ENCODE data around the gene ASPSCR1. TPM values are rescaled to one million over a fixed set of nuclear protein-coding genes. Genes with fewer than 3 reads are reported as not detected.

ASPSCR1 gene
- total RNA-seq, 2 experiments from 2014 or later, result 27.9 to 28.8 TPM

DNA sequence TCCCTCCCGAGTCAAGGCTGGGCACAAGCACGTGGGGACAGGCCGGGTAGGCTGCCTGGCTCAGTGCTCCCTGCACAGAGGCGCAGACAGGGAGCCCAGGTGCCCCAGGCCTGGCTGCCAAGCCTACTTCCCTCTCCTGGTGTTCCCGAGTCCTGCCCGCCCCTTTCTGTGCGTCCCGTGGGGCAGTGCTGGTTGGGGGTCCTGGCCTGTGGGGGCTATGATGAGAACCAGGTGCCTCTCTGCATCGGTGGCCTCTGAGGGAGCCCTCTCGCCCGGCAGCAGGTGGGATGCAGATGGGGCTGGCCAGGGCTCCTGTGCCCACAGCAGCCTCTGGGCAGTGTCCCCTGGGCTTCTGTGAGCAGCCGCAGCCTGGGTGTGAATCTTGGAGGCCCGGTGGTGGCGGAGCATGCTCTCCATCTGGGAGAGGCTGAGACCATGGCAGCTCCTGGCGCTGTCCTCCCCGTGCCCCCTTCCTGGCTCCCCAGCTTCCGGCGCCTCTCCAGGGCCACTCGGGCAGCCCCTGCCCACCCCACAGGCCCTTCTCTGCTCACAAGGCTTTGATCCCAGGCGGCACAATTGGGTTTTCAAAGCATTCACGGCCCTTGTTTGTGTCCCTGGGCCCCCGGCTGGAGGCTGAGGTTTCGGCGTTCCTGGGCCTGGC is 38.0 kb downstream of the ASPSCR1 start:
- POLR2A ChIA-PET, result interaction anchor here (1.5 kb wide), 1 partner anchor 21 kb away, joined by 3 read pairs; no protein-coding TSS in a partner anchor
- CTCF ChIA-PET, result interaction anchor here (2.9 kb wide), 1 partner anchor 56 kb away, joined by 10 read pairs; no protein-coding TSS in a partner anchor

DNA sequence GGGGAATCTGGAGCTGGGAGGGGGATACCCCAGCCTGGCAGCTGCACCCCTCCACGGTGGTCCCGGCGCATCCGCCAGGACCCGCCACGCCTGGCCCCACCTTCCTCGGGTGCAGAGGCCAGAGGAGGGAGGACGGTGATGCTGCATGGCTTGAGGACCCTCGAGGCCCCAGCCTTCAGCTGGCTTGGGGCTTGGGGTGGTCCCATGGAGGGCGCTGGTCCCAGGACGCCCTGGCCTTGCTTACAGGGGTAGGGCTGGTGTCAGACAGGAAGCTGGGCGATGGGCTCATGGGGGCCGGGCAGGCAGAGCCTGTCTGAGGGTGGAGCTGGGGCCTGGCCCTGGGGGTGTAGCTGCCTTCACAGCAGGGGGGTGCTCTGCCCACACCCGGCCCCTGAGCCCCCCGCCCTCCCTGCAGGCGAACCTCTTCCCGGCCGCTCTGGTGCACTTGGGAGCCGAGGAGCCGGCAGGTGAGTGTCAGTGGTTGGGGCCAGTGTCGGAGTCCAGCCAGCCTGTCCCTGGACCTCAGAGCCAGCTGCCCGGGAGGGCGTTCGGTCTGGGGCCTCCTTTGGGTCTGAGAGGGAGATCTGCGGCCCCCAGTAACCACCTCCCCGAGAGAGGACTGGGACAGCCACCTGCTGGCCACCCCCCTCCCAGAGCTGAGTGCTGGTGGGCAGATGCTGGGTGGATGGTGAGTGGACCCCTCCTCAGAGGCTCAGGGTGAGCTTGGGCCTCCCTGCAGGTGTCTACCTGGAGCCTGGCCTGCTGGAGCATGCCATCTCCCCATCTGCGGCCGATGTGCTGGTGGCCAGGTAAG is 38.8 kb downstream of the ASPSCR1 start:
- ChIA-PET CTCF (interaction anchor here (1.6 to 2.9 kb wide), 2 partner anchors 57 to 138 kb away, joined by 4 to 10 read pairs; no protein-coding TSS in a partner anchor), POLR2A (interaction anchor here (1.5 kb wide), 1 partner anchor 20 kb away, joined by 3 read pairs; no protein-coding TSS in a partner anchor)

DNA sequence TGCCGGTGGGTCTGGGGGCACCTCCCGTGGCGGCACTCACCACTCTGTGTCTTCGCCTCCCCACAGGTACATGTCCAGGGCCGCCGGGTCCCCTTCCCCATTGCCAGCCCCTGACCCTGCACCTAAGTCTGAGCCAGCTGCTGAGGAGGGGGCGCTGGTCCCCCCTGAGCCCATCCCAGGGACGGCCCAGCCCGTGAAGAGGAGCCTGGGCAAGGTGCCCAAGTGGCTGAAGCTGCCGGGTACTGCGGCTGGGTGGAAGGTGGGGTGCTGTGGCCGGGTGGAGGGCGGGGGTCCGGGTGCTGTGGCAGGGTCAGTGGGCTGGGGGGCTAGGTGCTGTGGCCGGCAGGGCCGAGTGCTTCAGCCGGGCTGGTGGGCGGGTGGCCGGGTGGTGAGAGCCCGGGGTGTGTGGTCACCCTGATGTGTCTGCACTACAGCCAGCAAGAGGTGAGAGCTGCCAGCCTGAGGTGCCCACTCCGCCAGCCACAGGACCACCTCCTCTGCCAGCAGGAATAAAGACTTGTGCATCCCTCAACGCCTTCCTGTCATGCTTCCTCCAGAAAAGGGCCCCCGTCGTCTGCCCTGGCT is 39.5 kb downstream of the ASPSCR1 start:
- ChIA-PET CTCF (interaction anchor here (0.6 to 2.9 kb wide), 3 partner anchors 57 to 137 kb away, joined by 4 to 10 read pairs (median 6); no protein-coding TSS in a partner anchor), POLR2A (interaction anchor here (1.5 kb wide), 1 partner anchor 19 kb away, joined by 3 read pairs; no protein-coding TSS in a partner anchor)

DNA sequence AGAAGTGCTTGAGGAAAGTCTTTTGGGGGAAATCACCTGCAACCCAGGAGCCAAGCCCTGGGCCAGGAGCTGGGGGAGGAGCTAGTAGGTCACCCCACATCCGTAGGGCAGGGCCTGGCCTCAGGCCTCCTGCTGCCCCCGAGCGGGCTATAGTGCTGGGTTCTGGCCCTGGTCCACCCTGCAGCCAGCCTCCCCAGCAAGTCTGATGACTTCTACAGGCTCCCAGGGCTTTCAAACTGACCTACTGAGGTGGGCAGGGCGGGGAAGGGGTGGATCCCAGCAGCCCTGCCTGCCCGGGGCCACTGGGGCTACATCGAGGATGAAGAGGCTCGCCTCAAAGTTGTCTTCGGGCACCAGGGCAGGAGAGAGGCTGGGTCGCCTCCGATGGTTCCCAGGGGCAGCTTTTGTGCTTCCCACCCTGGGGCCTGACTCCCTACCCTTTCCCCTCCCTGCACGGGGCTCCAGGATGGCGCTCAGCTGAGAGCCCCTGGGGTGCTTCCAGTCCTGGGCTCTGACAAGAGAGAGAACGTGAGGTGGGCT is 40.3 kb downstream of the ASPSCR1 start:
- POLR2A ChIA-PET, result no interaction called here
- CTCF ChIA-PET, result interaction anchor here (1.6 to 2.9 kb wide), 2 partner anchors 58 to 137 kb away, joined by 4 to 10 read pairs; no protein-coding TSS in a partner anchor

DNA sequence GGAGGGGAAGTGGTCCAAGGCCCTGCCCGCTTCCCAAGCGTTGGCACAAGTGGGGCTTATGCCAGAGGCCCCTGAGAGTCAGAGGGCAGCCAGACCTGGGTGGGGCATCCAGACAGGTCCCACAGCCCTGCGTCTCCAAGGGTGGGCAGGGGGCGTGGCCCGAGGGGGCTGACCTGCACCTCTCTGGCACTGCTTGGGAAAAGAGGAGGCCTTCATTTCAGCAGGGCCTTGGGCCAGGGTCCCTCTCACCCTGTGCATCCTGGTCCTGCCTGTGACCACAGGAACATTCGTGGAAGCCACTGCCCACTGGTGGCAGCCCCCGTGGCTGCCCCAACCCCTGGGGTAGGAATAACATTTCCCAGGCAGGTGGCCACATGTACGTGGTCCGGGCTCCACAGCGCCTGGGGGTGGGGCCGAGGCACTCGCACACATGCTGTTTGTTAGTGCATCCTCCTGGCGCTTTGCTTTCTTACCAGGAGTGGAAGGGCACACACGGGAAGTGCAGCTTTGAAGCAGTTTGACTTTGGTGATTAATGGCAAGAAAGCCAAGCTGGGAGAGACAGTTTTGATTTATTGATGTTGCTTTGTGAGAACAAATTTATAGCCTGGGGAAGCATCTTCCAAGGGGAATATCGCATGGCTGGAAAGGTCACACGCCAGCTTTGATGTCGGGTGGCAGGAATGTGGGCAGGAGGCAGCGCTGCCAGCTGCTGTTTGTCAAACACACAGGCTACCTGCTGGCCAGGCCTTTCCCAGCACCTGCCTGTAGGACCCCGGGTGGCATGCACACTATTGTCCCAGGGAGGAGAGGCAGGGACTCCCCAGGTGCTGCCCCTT is 40.9 kb downstream of the ASPSCR1 start:
- POLR2A ChIA-PET, result no interaction called here
- CTCF ChIA-PET, result interaction anchor here (1.8 kb wide), 2 partner anchors 65 to 139 kb away, joined by 4 to 5 read pairs; no protein-coding TSS in a partner anchor

DNA sequence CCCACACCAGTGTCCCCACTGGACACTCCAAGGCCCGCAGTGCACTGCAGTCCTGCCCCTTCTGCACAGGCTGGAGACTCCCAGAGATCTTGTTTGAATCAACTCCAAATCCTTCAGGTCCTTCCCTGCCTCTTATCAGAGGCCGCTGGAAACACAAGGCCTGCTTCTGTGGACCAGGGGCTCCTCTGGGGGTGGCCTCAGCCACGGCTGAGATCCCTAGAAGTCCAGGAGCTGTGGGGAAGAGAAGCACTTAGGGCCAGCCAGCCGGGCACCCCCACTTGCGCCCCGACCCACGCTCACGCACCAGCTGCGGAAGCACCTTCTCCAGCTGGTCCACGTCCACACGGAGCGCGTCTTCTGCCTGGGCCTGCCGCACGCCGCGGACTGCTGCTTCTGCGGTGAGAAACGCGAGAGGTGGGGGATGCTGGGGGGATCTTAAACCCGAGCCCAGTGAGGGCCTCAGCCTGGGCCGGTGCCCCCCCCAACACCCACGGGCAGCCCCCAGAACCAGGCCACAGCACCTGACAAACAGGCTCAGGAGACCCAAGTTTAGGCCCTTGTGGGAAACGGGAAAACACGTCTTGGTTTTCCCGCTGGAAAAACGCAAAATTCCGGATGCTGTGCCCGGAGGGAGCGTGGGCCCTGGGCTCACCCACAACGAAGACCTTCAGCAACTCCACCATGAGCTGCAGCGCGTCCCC is 41.7 kb downstream of the ASPSCR1 start:
- ChIA-PET CTCF (interaction anchor here (0.6 to 4.2 kb wide), 14 partner anchors 9 to 138 kb away, joined by 3 to 66 read pairs (median 6); partner anchors contain the start of genes FASN, GPS1 and NOTUM), POLR2A (interaction anchor here (1.0 kb wide), 1 partner anchor 60 kb away, joined by 3 read pairs; no protein-coding TSS in a partner anchor)

DNA sequence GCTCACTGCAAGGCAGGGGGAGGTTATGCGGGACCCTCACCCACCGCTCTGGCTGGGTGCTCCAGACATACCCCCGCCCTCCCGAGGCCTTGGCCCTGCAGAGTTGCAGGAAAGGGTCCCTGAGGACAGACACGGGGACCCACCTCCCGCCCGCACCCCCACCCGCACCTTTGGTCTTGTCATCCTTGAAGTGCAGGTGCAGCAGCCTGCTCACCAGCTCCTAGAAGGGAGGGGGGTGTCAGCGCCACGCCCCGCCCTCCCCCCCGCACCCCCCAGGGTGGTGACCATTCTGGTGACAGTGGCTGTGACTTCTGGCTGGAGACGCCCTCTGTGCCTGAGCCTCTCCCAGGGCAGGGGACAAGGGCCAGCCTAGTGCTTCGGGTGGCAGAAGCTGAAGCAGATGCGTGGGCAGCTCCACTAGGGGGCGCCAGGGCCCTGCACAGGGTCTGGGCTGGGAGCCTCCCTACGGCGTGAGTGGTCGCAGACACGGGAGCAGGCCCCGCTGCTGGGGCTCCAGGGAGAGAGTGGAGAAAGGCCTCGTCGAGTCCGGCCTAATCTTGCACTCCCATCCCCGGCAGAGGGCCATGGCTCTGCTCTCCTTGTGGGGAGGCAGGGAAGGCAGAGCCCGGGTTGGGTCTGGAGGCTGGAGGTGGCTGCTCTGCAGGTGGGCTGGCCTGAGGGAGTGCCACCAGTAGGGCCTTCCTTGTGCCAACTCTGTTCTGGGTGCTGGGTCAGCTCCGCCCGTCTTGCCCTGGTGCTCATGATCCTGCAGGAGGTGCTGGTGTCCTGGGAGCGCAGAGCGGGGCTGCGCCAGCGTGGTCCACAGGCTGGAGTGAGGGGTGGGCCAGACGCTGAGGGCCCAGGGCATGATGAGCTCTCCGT is 42.5 kb downstream of the ASPSCR1 start:
- POLR2A ChIA-PET, result interaction anchor here (0.7 to 1.0 kb wide), 2 partner anchors 60 to 152 kb away, joined by 3 to 5 read pairs; no protein-coding TSS in a partner anchor
- CTCF ChIA-PET, result interaction anchor here (0.6 to 4.2 kb wide), 17 partner anchors 10 to 138 kb away, joined by 3 to 66 read pairs (median 4); partner anchors contain the start of genes FASN, GPS1 and NOTUM

DNA sequence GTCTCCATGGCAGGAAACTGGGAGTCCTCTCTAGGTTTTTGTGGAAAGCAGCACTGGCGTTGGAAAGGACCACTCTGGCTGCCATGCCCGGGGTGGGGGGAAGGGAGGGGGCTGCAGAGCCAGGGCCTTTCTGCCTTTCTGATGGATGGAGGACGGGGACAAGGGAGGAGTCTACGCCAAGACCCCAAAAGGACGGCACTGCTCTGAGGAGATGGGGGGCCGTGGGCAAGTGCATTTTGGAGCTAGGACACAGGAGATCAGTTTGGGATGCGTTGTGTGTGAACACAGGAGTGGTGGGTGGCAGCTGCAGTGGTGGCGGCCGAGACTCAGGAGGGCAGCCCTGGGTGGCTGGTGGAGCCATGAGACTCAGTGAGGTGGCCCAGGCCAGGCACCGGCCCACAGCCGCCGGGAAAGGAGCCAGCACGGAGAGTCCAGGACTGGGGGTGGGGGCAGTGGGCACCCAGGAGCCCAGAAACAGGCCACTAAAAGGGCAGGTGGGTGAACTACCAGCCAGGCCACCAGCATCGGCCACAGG is 43.2 kb downstream of the ASPSCR1 start:
- CTCF ChIA-PET, result interaction anchor here (0.9 to 4.2 kb wide), 20 partner anchors 9 to 137 kb away, joined by 3 to 66 read pairs (median 4); partner anchors contain the start of genes DCXR, GPS1 and NOTUM
- POLR2A ChIA-PET, result interaction anchor here (0.7 to 1.0 kb wide), 2 partner anchors 61 to 153 kb away, joined by 3 to 5 read pairs; no protein-coding TSS in a partner anchor

DNA sequence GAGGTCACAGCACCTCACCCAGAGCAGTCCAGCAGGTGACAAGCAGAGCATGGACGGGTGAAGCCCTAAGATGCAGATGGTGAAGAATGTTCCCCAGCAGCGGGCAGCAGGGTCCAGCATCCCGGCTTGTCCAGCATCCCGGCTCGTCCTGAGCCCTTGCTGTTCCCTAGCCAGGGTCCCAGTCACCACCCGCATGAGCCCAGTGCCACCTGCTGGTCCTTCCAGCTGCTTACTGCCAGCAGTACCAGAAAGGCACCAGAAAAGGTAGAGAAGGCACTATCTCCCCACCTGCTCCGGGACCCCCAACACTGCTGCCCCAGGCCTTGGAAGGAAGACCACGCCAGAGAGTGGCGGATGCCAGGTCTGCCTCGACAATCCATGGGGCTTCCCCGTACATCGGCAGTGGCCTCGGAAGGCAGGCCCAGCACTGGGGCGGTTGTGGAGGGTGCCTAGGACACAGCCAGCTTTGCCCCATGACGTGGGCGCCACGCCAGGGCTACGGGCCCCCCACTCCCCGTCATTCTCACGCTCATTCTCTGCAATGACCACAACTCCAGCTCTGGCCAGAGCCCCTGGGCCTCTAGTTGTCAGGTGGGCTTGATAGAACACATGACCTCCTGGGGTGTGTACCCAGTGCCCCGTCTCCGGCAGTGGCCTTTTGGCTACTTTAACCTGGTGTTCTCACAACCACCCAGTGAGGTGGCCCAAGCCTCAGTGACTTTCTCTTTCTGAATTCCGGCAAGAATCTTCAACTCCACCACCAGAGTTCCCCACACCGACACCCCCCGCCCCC is 43.9 kb downstream of the ASPSCR1 start:
- POLR2A ChIA-PET, result interaction anchor here (1.0 to 2.3 kb wide), 2 partner anchors 62 to 78 kb away, joined by 4 to 8 read pairs; no protein-coding TSS in a partner anchor
- CTCF ChIA-PET, result interaction anchor here (0.6 to 4.2 kb wide), 20 partner anchors 9 to 357 kb away, joined by 3 to 66 read pairs (median 4); partner anchors contain the start of genes DCXR, MCRIP1 and NOTUM

DNA sequence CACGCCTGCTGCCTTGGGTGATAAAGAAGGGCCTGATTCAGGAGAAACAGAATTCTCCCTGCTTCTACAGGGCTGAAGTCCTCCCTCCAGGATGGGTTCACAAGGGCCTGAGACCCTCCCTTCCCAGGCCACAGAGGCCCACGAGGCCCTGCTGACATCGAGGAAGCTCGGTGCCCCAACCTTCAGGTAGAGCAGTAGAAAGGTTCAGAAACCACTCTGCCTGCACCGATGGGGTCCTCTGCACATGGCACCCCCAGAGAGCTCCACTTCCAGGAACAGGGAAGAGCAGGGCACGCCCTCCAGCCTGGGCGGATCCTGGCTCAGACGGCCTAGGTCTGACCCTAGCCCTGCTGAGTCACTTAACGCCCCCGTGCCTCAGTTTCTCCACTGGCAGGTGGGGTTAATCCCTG is 44.5 kb downstream of the ASPSCR1 start:
- CTCF ChIA-PET, result interaction anchor here (0.6 to 4.2 kb wide), 17 partner anchors 8 to 188 kb away, joined by 3 to 66 read pairs (median 4); partner anchors contain the start of genes MCRIP1 and NOTUM
- POLR2A ChIA-PET, result interaction anchor here (1.0 to 2.3 kb wide), 5 partner anchors 16 to 311 kb away, joined by 3 to 8 read pairs (median 5); partner anchors contain the start of gene DCXR

DNA sequence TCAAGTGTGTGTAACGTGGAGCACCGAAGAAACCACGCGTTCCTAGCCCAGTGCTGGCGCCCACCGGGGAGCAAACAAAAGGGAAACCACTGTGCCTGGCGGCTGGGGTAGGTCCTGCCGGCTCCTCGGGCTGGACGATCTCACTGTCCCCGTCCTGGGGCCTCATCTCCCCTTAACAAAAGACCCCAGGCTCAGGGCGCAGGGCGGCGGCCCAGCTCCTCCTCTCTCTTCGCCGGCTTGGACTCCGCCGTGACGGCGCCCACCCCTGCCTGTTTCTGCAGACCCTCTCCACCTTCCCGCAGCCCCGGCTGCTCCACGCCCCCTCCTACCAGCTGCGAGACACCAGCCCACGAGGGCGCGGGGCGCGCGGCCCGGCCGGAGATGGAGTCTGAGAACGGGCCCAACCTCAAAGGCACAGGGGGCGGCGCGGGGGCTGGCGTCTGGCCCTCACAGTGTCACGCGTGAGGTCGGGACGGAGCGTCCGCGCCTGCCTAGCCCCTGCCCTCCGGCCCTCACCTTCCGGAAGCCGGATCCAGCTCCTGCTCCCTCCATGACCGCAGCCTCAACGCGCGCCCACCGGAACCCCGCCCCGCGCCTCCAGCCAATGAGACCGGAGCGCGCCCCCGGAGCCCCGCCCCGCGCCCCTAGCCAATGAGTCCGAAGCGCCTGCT is 45.0 kb downstream of the ASPSCR1 start, which contains the start of gene CENPX:
Gene CENPX (minus strand): TSS at position 569 of the 671 bp plus-strand sequence. CDS start 17 bp downstream, at position 552.
- POLR2A ChIA-PET, result interaction anchor here (0.6 to 2.3 kb wide), 8 partner anchors 15 to 311 kb away, joined by 3 to 8 read pairs (median 4); partner anchors contain the start of genes DCXR and PYCR1
- CTCF ChIA-PET, result interaction anchor here (0.6 to 4.2 kb wide), 13 partner anchors 7 to 189 kb away, joined by 3 to 66 read pairs (median 4); partner anchors contain the start of genes MCRIP1 and NOTUM

DNA sequence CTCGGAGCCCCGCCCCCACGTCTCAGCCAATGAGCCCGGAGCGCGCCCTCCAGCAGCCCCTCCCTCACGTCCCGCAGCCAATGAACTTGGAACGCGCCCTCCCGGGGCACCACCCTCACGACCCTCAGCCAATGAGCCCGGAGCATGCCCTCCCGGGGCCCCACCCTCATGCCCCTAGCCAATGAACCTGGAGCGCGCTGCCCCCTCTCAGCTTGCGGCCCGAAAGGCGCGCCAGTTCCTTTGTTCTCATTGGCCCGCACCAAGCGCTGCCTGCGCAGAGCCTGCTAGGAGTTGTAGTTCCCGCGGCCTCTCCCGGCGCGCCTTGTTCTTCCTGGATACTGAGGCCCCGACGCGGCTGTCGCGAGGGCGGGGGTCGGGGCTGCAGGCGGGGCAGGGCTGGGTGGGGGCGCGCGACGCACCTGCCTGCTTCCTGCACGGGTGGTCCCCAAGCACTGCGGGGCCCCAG is 45.6 kb downstream of the ASPSCR1 start, which contains the start of gene LRRC45:
Gene LRRC45 (plus strand): TSS at position 325 of the 466 bp plus-strand sequence. CDS start 339 bp downstream, outside the sequence.
- POLR2A ChIA-PET, result interaction anchor here (0.6 to 2.3 kb wide), 6 partner anchors 15 to 91 kb away, joined by 3 to 8 read pairs (median 3); partner anchors contain the start of genes DCXR and PYCR1

More for the DNA sequence above, 45.6 kb downstream of the ASPSCR1 start, which contains the start of gene LRRC45:
- CTCF ChIA-PET, result interaction anchor here (1.0 to 4.2 kb wide), 6 partner anchors 9 to 63 kb away, joined by 3 to 66 read pairs (median 6); partner anchors contain the start of genes DCXR and NOTUM

Measured in activated CD8-positive, alpha-beta memory T cell treated with anti-CD3 and anti-CD28 coated beads for 36 hours (primary cell).